Inferior parietal cortex (tissue), 1 donor: ENCODE measurements around the gene TMEFF1.

Source experiments
- DNase-seq: peaks from one replicate; pipeline ENCODE4 v3.0.0-alpha.2; 2016; ENCODE audit errors: extremely low spot score

The TMEFF1 gene

GRCh38 chr9:100447041-100447440, 25.9 kb upstream of the TMEFF1 start:
- no peak for DNase-seq

- DNase-seq = no peak
Measured at GRCh38 chr9:100448266-100448665, 24.7 kb upstream of the TMEFF1 start.

- DNase-seq = no peak
Measured at GRCh38 chr9:100449420-100449819, 23.5 kb upstream of the TMEFF1 start.

- DNase-seq = no peak
Measured at GRCh38 chr9:100452894-100453293, 20.1 kb upstream of the TMEFF1 start.

GRCh38 chr9:100455470-100455869, 17.5 kb upstream of the TMEFF1 start:
- DNase-seq = no peak

- DNase-seq = no peak
Measured at GRCh38 chr9:100457517-100457916, 15.4 kb upstream of the TMEFF1 start.

GRCh38 chr9:100459963-100460362, 13.0 kb upstream of the TMEFF1 start:
- DNase-seq = no peak

- no peak for DNase-seq
Measured at GRCh38 chr9:100465274-100465673, 7.7 kb upstream of the TMEFF1 start.

GRCh38 chr9:100465761-100466160, 7.2 kb upstream of the TMEFF1 start:
- no peak for DNase-seq

GRCh38 chr9:100466171-100466828, 6.6 kb upstream of the TMEFF1 start:
- DNase-seq = no peak

- no peak for DNase-seq
Measured at GRCh38 chr9:100466829-100467221, 6.1 kb upstream of the TMEFF1 start.

GRCh38 chr9:100468041-100468440, 4.9 kb upstream of the TMEFF1 start:
- no peak for DNase-seq

GRCh38 chr9:100472268-100472667, 681 bp upstream of the TMEFF1 start:
- DNase-seq = no peak

GRCh38 chr9:100473276-100474081, 530 bp downstream of the TMEFF1 start:
- DNase-seq = no peak

- DNase-seq = no peak
Measured at GRCh38 chr9:100474082-100474923, 1.4 kb downstream of the TMEFF1 start.

GRCh38 chr9:100474924-100475276, 2.0 kb downstream of the TMEFF1 start:
- DNase-seq = no peak

- DNase-seq = no peak
Measured at GRCh38 chr9:100477241-100477640, 4.3 kb downstream of the TMEFF1 start.

- no peak for DNase-seq
Measured at GRCh38 chr9:100478192-100478591, 5.2 kb downstream of the TMEFF1 start.

GRCh38 chr9:100479820-100480219, 6.9 kb downstream of the TMEFF1 start:
- no peak for DNase-seq

- DNase-seq = no peak
Measured at GRCh38 chr9:100485196-100485595, 12.2 kb downstream of the TMEFF1 start.

GRCh38 chr9:100486479-100487176, 13.7 kb downstream of the TMEFF1 start:
- DNase-seq = no peak

GRCh38 chr9:100488177-100488576, 15.2 kb downstream of the TMEFF1 start:
- DNase-seq = no peak
